ENCODE data around the gene U2AF2. TPM values are rescaled to one million over a fixed set of nuclear protein-coding genes. Genes with fewer than 3 reads are reported as not detected.

U2AF2 gene
- total and polyA plus RNA-seq, 2 experiments from 2014 or later = 16.1 to 99.6 TPM

GRCh38 chr19:55703790-55704215 lies 49.0 kb downstream of the U2AF2 start:
- H3K27ac ChIP-seq = no peak overlapping the region
- DNase-seq (ENCODE audit: low spot score) = no peak
- peaks cover 12% of the 10 kb centered on the region for H3K4me1 ChIP-seq (ENCODE audit: insufficient read depth)
- no peak overlapping the region for H3K4me3 ChIP-seq
- H3K79me2 ChIP-seq = no peaks in the 10 kb centered on the region
- WGBS (ENCODE audit: low lambda C conversion rate, missing lambda C conversion rate) = 79% methylated on average over 37 of the region's 38 CpGs
- no peaks in the 10 kb centered on the region for H3K9me2 ChIP-seq (replicated peaks; ENCODE audit: insufficient read depth)
- no peaks in the 10 kb centered on the region for H3K36me3 ChIP-seq (replicated peaks; ENCODE audit: insufficient read depth, low read depth)
- no peaks in the 10 kb centered on the region for H3K27me3 ChIP-seq
- TF ChIP-seq EZH2phosphoT487 (IDR thresholded peaks at IDR 0.05; ENCODE audit: low read depth, severe bottlenecking, unreplicated experiment) = no peak
- TF ChIP-seq CTCF (IDR thresholded peaks at IDR 0.05; ENCODE audit: poor library complexity) = peak; percentile 32
- no peak overlapping the region for H3K4me2 ChIP-seq
- H4K20me1 ChIP-seq (ENCODE audit: insufficient read depth, poor library complexity, severe bottlenecking) = no peaks in the 10 kb centered on the region
- H2AFZ ChIP-seq = no peak overlapping the region
- H3K9me3 ChIP-seq (ENCODE audit: low read depth) = no peaks in the 10 kb centered on the region

- Histone ChIP-seq H3K9me3 (ENCODE audit: low read depth) (no peaks in the 10 kb centered on the region), H2AFZ (no peak overlapping the region), H3K4me1 (ENCODE audit: insufficient read depth) (peaks cover 12% of the 10 kb centered on the region), H3K79me2 (no peaks in the 10 kb centered on the region), H3K27me3 (no peaks in the 10 kb centered on the region), H3K27ac (no peak overlapping the region), H3K36me3 (replicated peaks; ENCODE audit: insufficient read depth, low read depth) (no peaks in the 10 kb centered on the region), H3K4me3 (no peak overlapping the region), H4K20me1 (ENCODE audit: insufficient read depth, poor library complexity, severe bottlenecking) (no peaks in the 10 kb centered on the region), H3K9me2 (replicated peaks; ENCODE audit: insufficient read depth) (no peaks in the 10 kb centered on the region), H3K4me2 (no peak overlapping the region)
- 98% methylated on average over 15 of the region's 15 CpGs for WGBS (ENCODE audit: low lambda C conversion rate, missing lambda C conversion rate)
- DNase-seq (ENCODE audit: low spot score) = no peak
- TF ChIP-seq EZH2phosphoT487 (IDR thresholded peaks at IDR 0.05; ENCODE audit: low read depth, severe bottlenecking, unreplicated experiment) (no peak), CTCF (IDR thresholded peaks at IDR 0.05; ENCODE audit: poor library complexity) (no peak), EZH2 (IDR thresholded peaks at IDR 0.05; ENCODE audit: borderline replicate concordance) (no peak)
These were observed 49.8 kb downstream of the U2AF2 start for GRCh38 chr19:55704494-55705245.

GRCh38 chr19:55705972-55706371 lies 51.1 kb downstream of the U2AF2 start:
- Histone ChIP-seq H3K9me2 (replicated peaks; ENCODE audit: insufficient read depth) (no peaks in the 10 kb centered on the region), H3K27ac (no peak overlapping the region), H2AFZ (no peak overlapping the region), H3K27me3 (no peaks in the 10 kb centered on the region), H3K79me2 (no peaks in the 10 kb centered on the region), H3K36me3 (replicated peaks; ENCODE audit: insufficient read depth, low read depth) (no peaks in the 10 kb centered on the region), H4K20me1 (ENCODE audit: insufficient read depth, poor library complexity, severe bottlenecking) (no peaks in the 10 kb centered on the region), H3K4me2 (no peak overlapping the region), H3K4me3 (no peak overlapping the region), H3K9me3 (ENCODE audit: low read depth) (no peaks in the 10 kb centered on the region), H3K4me1 (ENCODE audit: insufficient read depth) (peaks cover 12% of the 10 kb centered on the region)
- no peak for TF ChIP-seq EZH2phosphoT487 (IDR thresholded peaks at IDR 0.05; ENCODE audit: low read depth, severe bottlenecking, unreplicated experiment)
- no peak for TF ChIP-seq CTCF (IDR thresholded peaks at IDR 0.05; ENCODE audit: poor library complexity)
- TF ChIP-seq EZH2 (IDR thresholded peaks at IDR 0.05; ENCODE audit: borderline replicate concordance) = no peak
- 92% methylated on average over 3 of the region's 3 CpGs for WGBS (ENCODE audit: low lambda C conversion rate, missing lambda C conversion rate)
- no peak for DNase-seq (ENCODE audit: low spot score)

All from hepatocyte (in vitro differentiated cells).